HCT116 (cell line): Measurements from ENCODE around the gene DMKN. TPM values are rescaled to one million over a fixed set of nuclear protein-coding genes. Genes with fewer than 3 reads are reported as not detected.

Experiments used
- ATAC-seq: fragments of 200-7000 bp; cut with Tn5 transposase; 2 replicates; pipeline ENCODE4 v1.9.1; 2020; ENCODE audit warnings: mild to moderate bottlenecking, moderate library complexity
- BruUV-seq: library from RNA; stranded (reverse); fragments of 400-500 nt; replicated peaks from 2 replicates; lab custom pipeline; 2021; lab: Mats Ljungman, UMichigan
- CTCF ChIA-PET: fragments of 300-600 bp; sonication (Branson Sonifier 250); formaldehyde crosslinking; loops from one replicate; lab custom pipeline; 2021; ENCODE audit warnings: antibody characterized with exemption; lab: Charles Lee
- POLR2A ChIA-PET: fragments of 300-600, 350-600 bp; sonication (Branson Sonifier 250); formaldehyde crosslinking; loops from one replicate; lab custom pipeline; 2021; ENCODE audit warnings: antibody characterized with exemption; lab: Charles Lee
- RAD21 ChIA-PET, 2 experiments: fragments of 300-600 bp; sonication (Branson Sonifier 250); formaldehyde crosslinking; loops; one replicate each; lab custom pipeline; 2023; ENCODE audit warnings: low total read pairs in 2 of 2; ENCODE audit not compliant: uncharacterized antibody in 2 of 2, unreplicated experiment in 2 of 2, low non-redundant PET in 1 of 2; lab: Charles Lee
- DNase-seq: peaks from one replicate; pipeline ENCODE4 v3.0.0-alpha.2; 2010; ENCODE audit warnings: low read depth, low spot score
- H2AFZ ChIP-seq: fragments of 200-600 bp; shearing (Covaris generic), sonication (generic); 2 replicates; pipeline ENCODE4 v1.6.1; 2017; ENCODE audit warnings: low read depth, mixed run types, mixed read lengths, antibody characterized with exemption, low read length; ENCODE audit not compliant: poor library complexity, severe bottlenecking
- H3K27ac ChIP-seq: 2 replicates; pipeline ENCODE4 v1.5.1; 2012; ENCODE audit warnings: low read depth, low read length
- H3K27me3 ChIP-seq: fragments of 200-600 bp; sonication (generic); 2 replicates; pipeline ENCODE4 v1.6.1; 2016; ENCODE audit warnings: mixed run types, low read length, mixed read lengths; ENCODE audit not compliant: insufficient read depth
- H3K36me3 ChIP-seq, 2 experiments: fragments of 200-500 bp in 1 of 2; fragments of 200-600 bp in 1 of 2; sonication (Bioruptor generic) in 1 of 2; sonication (generic) in 1 of 2; 2 replicates each; pipeline versions ENCODE4 v1.5.1 to v1.6.1; 2014 to 2016; ENCODE audit warnings: low read length in 2 of 2, inconsistent platforms in 1 of 2, mixed read lengths in 1 of 2, mixed run types in 1 of 2; ENCODE audit not compliant: insufficient read depth in 2 of 2, control insufficient read depth in 1 of 2
- H3K4me1 ChIP-seq, 2 experiments: fragments of 200-600 bp in 1 of 2; sonication (generic) in 1 of 2; 2 replicates each; pipeline versions ENCODE4 v1.5.1 to v1.6.1; 2012 to 2017; ENCODE audit warnings: low read length in 2 of 2, inconsistent platforms in 1 of 2, mild to moderate bottlenecking in 1 of 2, mixed read lengths in 1 of 2, mixed run types in 1 of 2, moderate library complexity in 1 of 2; ENCODE audit not compliant: insufficient read depth in 2 of 2, control insufficient read depth in 1 of 2
- H3K4me2 ChIP-seq: fragments of 200-600 bp; sonication (generic); 2 replicates; pipeline ENCODE4 v1.6.1; 2017; ENCODE audit warnings: mixed run types, low read length, mixed read lengths
- H3K4me3 ChIP-seq, 2 experiments: fragments of 200-600 bp in 1 of 2; sonication (generic) in 1 of 2; replicated peaks in 1 of 2; 2 replicates each; pipeline ENCODE4 v1.5.1; 2011 to 2016; ENCODE audit warnings: low read length in 2 of 2, control low read depth in 1 of 2, low read depth in 1 of 2, mild to moderate bottlenecking in 1 of 2, mixed read lengths in 1 of 2, mixed run types in 1 of 2
- H3K79me2 ChIP-seq: fragments of 200-600 bp; sonication (generic); 2 replicates; pipeline ENCODE4 v1.6.1; 2017; ENCODE audit warnings: mild to moderate bottlenecking, mixed run types, low read length, moderate library complexity, mixed read lengths; ENCODE audit not compliant: insufficient read depth
- H3K9ac ChIP-seq: fragments of 200-600 bp; sonication (generic); 2 replicates; pipeline ENCODE4 v1.6.1; 2016; ENCODE audit warnings: low read length, mixed read lengths
- H3K9me2 ChIP-seq: fragments of 200-600 bp; sonication (generic), shearing (Covaris generic); 2 replicates; pipeline ENCODE4 v1.6.1; 2017; ENCODE audit warnings: mixed run types, mild to moderate bottlenecking, moderate library complexity; ENCODE audit not compliant: insufficient read depth
- H3K9me3 ChIP-seq, 2 experiments: fragments of 200-500 bp in 1 of 2; fragments of 200-600 bp in 1 of 2; sonication (Bioruptor generic) in 1 of 2; sonication (generic) in 1 of 2; 2 replicates each; pipeline ENCODE4 v1.6.1; 2014 to 2017; ENCODE audit warnings: low read length in 2 of 2, mixed read lengths in 2 of 2, inconsistent platforms in 1 of 2, low read depth in 1 of 2, mild to moderate bottlenecking in 1 of 2, mixed run types in 1 of 2, moderate library complexity in 1 of 2; ENCODE audit not compliant: control insufficient read depth in 1 of 2, insufficient read depth in 1 of 2
- H4K20me1 ChIP-seq: fragments of 200-600 bp; sonication (generic), shearing (Covaris generic); 2 replicates; pipeline ENCODE4 v1.6.1; 2017; ENCODE audit warnings: mixed run types, mild to moderate bottlenecking, moderate library complexity; ENCODE audit not compliant: insufficient read depth
- ATF3 ChIP-seq: IDR thresholded peaks from 2 replicates; pipeline ENCODE4 v1.6.1; 2012
- EGR1 ChIP-seq: IDR thresholded peaks from 2 replicates; pipeline ENCODE4 v1.6.1; 2012; ENCODE audit warnings: low read depth
- ELF1 ChIP-seq: IDR thresholded peaks from 2 replicates; pipeline ENCODE4 v1.6.1; 2012; ENCODE audit warnings: low read depth, borderline replicate concordance
- EZH2phosphoT487 ChIP-seq: fragments of 200-600 bp; IDR thresholded peaks from 2 replicates; pipeline ENCODE4 v1.6.1; 2018; ENCODE audit warnings: antibody characterized with exemption, borderline replicate concordance
- FOSL1 ChIP-seq: IDR thresholded peaks from 2 replicates; pipeline ENCODE4 v1.6.1; 2012; ENCODE audit warnings: low read depth
- JUND ChIP-seq: IDR thresholded peaks from 2 replicates; pipeline ENCODE4 v1.6.1; 2012
- RAD21 ChIP-seq: IDR thresholded peaks from 2 replicates; pipeline ENCODE4 v1.6.1; 2012; ENCODE audit warnings: low read depth, mild to moderate bottlenecking
- SIN3A ChIP-seq: IDR thresholded peaks from 2 replicates; pipeline ENCODE4 v1.6.1; 2012; ENCODE audit warnings: low read depth
- SRF ChIP-seq: IDR thresholded peaks from 2 replicates; pipeline ENCODE4 v1.6.1; 2012; ENCODE audit warnings: low read depth
- TCF7L2 ChIP-seq: IDR thresholded peaks from 2 replicates; pipeline ENCODE4 v1.7.0; 2011; ENCODE audit warnings: borderline replicate concordance, inconsistent platforms; ENCODE audit not compliant: insufficient read depth, insufficient read length; ENCODE audit errors: extremely low read depth
- ZFX ChIP-seq: fragments of 450-650 bp; IDR thresholded peaks from 2 replicates; pipeline ENCODE4 v1.6.1; 2017
- intact Hi-C: fragments of 100-400 bp; cut with micrococcal nuclease; formaldehyde crosslinking; loops from 2 replicates; pipeline ENCODE4 v1.10.0; 2022
- total RNA-seq: library from RNA; stranded (reverse); gene quantifications from one replicate; pipeline ENCODE4 v1.2.1, GENCODE V29; 2021; ENCODE audit not compliant: unreplicated experiment
- TF ChIP-seq, protein P1 (sequence below): IDR thresholded peaks from 2 replicates; pipeline ENCODE4 v1.6.1; 2012
- TF ChIP-seq, protein P2 (sequence below): IDR thresholded peaks from 2 replicates; pipeline ENCODE4 v1.6.1; 2012; ENCODE audit warnings: low read depth
- TF ChIP-seq, protein P3 (sequence below), 3 experiments: fragments of 200-600 bp in 1 of 3; sonication (generic) in 1 of 3; IDR thresholded peaks in 2 of 3; conservative IDR thresholded peaks in 1 of 3; 2 replicates each; pipeline ENCODE4 v1.5.1; 2012 to 2017; ENCODE audit warnings: low read depth in 2 of 3, low read length in 2 of 3, antibody characterized with exemption in 1 of 3, borderline replicate concordance in 1 of 3, control low read depth in 1 of 3, mild to moderate bottlenecking in 1 of 3, mixed read lengths in 1 of 3, mixed run types in 1 of 3, moderate library complexity in 1 of 3; ENCODE audit not compliant: insufficient read depth in 1 of 3

Gene DMKN
- total RNA-seq, 1 experiment from 2014 or later: 246 TPM

GRCh38 chr19:35498220-35498619, 15.2 kb downstream of the DMKN start:
- Histone ChIP-seq H2AFZ (no peak overlapping the region), H3K9ac (no peak overlapping the region), H3K4me2 (no peak overlapping the region), H3K9me3 (no peaks in the 10 kb centered on the region), H3K27me3 (no peaks in the 10 kb centered on the region), H4K20me1 (no peaks in the 10 kb centered on the region), H3K9me2 (no peaks in the 10 kb centered on the region), H3K79me2 (no peaks in the 10 kb centered on the region), H3K4me3 (no peak overlapping the region), H3K36me3 (peaks cover 20 to 23% of the 10 kb centered on the region in 2 experiments; a peak in 3 of 4 replicates), H3K4me1 (peaks cover 4 to 11% of the 10 kb centered on the region in 2 experiments; a peak in 3 of 4 replicates), H3K27ac (no peak overlapping the region)
- DNase-seq: no peak
- intact Hi-C loops: no loop called here
- BruUV-seq: no TSS peak
- CTCF ChIA-PET: no interaction called here
- RAD21 ChIA-PET: no interaction called here
- ATAC-seq: no peak
- POLR2A ChIA-PET: interaction anchor here (1.8 kb wide), 1 partner anchor 12 kb away, joined by 5 read pairs; no protein-coding TSS in a partner anchor
- no peak for TF ChIP-seq JUND
- no peak for TF ChIP-seq SIN3A
- TF ChIP-seq ATF3: no peak
- TF ChIP-seq EZH2phosphoT487: no peak
- TF ChIP-seq, protein P1, sequence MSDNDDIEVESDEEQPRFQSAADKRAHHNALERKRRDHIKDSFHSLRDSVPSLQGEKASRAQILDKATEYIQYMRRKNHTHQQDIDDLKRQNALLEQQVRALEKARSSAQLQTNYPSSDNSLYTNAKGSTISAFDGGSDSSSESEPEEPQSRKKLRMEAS: no peak
- TF ChIP-seq RAD21: no peak

DNA sequence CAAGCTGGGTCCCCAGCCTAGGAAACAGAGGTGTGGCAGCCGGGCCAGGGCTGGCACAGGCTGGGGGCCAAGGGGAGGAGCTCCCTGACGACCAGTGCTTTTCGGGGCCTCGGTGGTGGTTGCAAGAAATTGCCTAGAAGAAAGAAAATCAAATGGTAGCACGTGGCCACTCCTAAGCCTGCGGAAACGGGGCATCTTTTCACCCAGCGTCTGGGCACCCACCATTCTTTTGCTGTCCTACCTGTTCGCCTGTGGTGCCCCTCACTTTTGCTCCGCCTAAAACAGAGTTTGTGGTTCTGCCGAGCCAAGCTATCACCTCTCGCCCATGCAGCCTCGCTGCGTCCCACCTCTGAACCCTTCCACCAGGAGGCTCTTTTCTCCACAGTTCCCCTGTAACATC, 16.0 kb downstream of the DMKN start:
- Histone ChIP-seq H3K36me3 (peaks cover 17 to 20% of the 10 kb centered on the region in 2 experiments; a peak in 3 of 4 replicates), H3K27ac (no peak overlapping the region), H3K9ac (no peak overlapping the region), H3K4me3 (no peak overlapping the region), H3K79me2 (no peaks in the 10 kb centered on the region), H3K4me1 (peaks cover 4 to 11% of the 10 kb centered on the region in 2 experiments; a peak in 3 of 4 replicates), H3K4me2 (no peak overlapping the region), H3K9me2 (no peaks in the 10 kb centered on the region), H3K9me3 (no peaks in the 10 kb centered on the region), H4K20me1 (no peaks in the 10 kb centered on the region), H2AFZ (no peak overlapping the region), H3K27me3 (no peaks in the 10 kb centered on the region)
- ATAC-seq: no peak
- ChIA-PET POLR2A (interaction anchor here (1.8 kb wide), 1 partner anchor 13 kb away, joined by 5 read pairs; no protein-coding TSS in a partner anchor), CTCF (interaction anchor here (0.6 to 1.2 kb wide), 2 partner anchors 13 to 430 kb away, joined by 3 to 5 read pairs; no protein-coding TSS in a partner anchor), RAD21 (no interaction called here)
- DNase-seq: no peak
- intact Hi-C loops: no loop called here
- no TSS peak for BruUV-seq
- TF ChIP-seq, protein P2, sequence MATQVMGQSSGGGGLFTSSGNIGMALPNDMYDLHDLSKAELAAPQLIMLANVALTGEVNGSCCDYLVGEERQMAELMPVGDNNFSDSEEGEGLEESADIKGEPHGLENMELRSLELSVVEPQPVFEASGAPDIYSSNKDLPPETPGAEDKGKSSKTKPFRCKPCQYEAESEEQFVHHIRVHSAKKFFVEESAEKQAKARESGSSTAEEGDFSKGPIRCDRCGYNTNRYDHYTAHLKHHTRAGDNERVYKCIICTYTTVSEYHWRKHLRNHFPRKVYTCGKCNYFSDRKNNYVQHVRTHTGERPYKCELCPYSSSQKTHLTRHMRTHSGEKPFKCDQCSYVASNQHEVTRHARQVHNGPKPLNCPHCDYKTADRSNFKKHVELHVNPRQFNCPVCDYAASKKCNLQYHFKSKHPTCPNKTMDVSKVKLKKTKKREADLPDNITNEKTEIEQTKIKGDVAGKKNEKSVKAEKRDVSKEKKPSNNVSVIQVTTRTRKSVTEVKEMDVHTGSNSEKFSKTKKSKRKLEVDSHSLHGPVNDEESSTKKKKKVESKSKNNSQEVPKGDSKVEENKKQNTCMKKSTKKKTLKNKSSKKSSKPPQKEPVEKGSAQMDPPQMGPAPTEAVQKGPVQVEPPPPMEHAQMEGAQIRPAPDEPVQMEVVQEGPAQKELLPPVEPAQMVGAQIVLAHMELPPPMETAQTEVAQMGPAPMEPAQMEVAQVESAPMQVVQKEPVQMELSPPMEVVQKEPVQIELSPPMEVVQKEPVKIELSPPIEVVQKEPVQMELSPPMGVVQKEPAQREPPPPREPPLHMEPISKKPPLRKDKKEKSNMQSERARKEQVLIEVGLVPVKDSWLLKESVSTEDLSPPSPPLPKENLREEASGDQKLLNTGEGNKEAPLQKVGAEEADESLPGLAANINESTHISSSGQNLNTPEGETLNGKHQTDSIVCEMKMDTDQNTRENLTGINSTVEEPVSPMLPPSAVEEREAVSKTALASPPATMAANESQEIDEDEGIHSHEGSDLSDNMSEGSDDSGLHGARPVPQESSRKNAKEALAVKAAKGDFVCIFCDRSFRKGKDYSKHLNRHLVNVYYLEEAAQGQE: no peak
- TF ChIP-seq ELF1 (no peak), SRF (no peak), JUND (no peak), ZFX (no peak), EGR1 (no peak), EZH2phosphoT487 (no peak), SIN3A (no peak), FOSL1 (no peak), TCF7L2 (no peak)
- TF ChIP-seq, protein P3, sequence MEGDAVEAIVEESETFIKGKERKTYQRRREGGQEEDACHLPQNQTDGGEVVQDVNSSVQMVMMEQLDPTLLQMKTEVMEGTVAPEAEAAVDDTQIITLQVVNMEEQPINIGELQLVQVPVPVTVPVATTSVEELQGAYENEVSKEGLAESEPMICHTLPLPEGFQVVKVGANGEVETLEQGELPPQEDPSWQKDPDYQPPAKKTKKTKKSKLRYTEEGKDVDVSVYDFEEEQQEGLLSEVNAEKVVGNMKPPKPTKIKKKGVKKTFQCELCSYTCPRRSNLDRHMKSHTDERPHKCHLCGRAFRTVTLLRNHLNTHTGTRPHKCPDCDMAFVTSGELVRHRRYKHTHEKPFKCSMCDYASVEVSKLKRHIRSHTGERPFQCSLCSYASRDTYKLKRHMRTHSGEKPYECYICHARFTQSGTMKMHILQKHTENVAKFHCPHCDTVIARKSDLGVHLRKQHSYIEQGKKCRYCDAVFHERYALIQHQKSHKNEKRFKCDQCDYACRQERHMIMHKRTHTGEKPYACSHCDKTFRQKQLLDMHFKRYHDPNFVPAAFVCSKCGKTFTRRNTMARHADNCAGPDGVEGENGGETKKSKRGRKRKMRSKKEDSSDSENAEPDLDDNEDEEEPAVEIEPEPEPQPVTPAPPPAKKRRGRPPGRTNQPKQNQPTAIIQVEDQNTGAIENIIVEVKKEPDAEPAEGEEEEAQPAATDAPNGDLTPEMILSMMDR (IDR thresholded peaks at IDR 0.05 in 2 of 3, conservative IDR thresholded peaks at IDR 0.05 in 1 of 3; ENCODE audit: borderline replicate concordance in 1 of 3, insufficient read depth in 1 of 3, low read depth in 2 of 3, low read length in 2 of 3): no peak
- TF ChIP-seq, protein P1: no peak
